HCT116 (cell line): ENCODE measurements around the gene PKHD1. TPM values are rescaled to one million over a fixed set of nuclear protein-coding genes. Genes with fewer than 3 reads are reported as not detected.

ENCODE experiments used
- ATAC-seq: fragments of 200-7000 bp; cut with Tn5 transposase; 2 replicates; pipeline ENCODE4 v1.9.1; 2020; ENCODE audit warnings: mild to moderate bottlenecking, moderate library complexity
- BruUV-seq: library from RNA; stranded (reverse); fragments of 400-500 nt; replicated peaks from 2 replicates; lab custom pipeline; 2021; lab: Mats Ljungman, UMichigan
- CTCF ChIA-PET: fragments of 300-600 bp; sonication (Branson Sonifier 250); formaldehyde crosslinking; loops from one replicate; lab custom pipeline; 2021; ENCODE audit warnings: antibody characterized with exemption; lab: Charles Lee
- POLR2A ChIA-PET: fragments of 300-600, 350-600 bp; sonication (Branson Sonifier 250); formaldehyde crosslinking; loops from one replicate; lab custom pipeline; 2021; ENCODE audit warnings: antibody characterized with exemption; lab: Charles Lee
- RAD21 ChIA-PET, 2 experiments: fragments of 300-600 bp; sonication (Branson Sonifier 250); formaldehyde crosslinking; loops; one replicate each; lab custom pipeline; 2023; ENCODE audit warnings: low total read pairs in 2 of 2; ENCODE audit not compliant: uncharacterized antibody in 2 of 2, unreplicated experiment in 2 of 2, low non-redundant PET in 1 of 2; lab: Charles Lee
- DNase-seq: peaks from one replicate; pipeline ENCODE4 v3.0.0-alpha.2; 2010; ENCODE audit warnings: low read depth, low spot score
- H2AFZ ChIP-seq: fragments of 200-600 bp; shearing (Covaris generic), sonication (generic); 2 replicates; pipeline ENCODE4 v1.6.1; 2017; ENCODE audit warnings: low read depth, mixed run types, mixed read lengths, antibody characterized with exemption, low read length; ENCODE audit not compliant: poor library complexity, severe bottlenecking
- H3K27ac ChIP-seq: 2 replicates; pipeline ENCODE4 v1.5.1; 2012; ENCODE audit warnings: low read depth, low read length
- H3K27me3 ChIP-seq: fragments of 200-600 bp; sonication (generic); 2 replicates; pipeline ENCODE4 v1.6.1; 2016; ENCODE audit warnings: mixed run types, low read length, mixed read lengths; ENCODE audit not compliant: insufficient read depth
- H3K36me3 ChIP-seq, 2 experiments: fragments of 200-500 bp in 1 of 2; fragments of 200-600 bp in 1 of 2; sonication (Bioruptor generic) in 1 of 2; sonication (generic) in 1 of 2; 2 replicates each; pipeline versions ENCODE4 v1.5.1 to v1.6.1; 2014 to 2016; ENCODE audit warnings: low read length in 2 of 2, inconsistent platforms in 1 of 2, mixed read lengths in 1 of 2, mixed run types in 1 of 2; ENCODE audit not compliant: insufficient read depth in 2 of 2, control insufficient read depth in 1 of 2
- H3K4me1 ChIP-seq, 2 experiments: fragments of 200-600 bp in 1 of 2; sonication (generic) in 1 of 2; 2 replicates each; pipeline versions ENCODE4 v1.5.1 to v1.6.1; 2012 to 2017; ENCODE audit warnings: low read length in 2 of 2, inconsistent platforms in 1 of 2, mild to moderate bottlenecking in 1 of 2, mixed read lengths in 1 of 2, mixed run types in 1 of 2, moderate library complexity in 1 of 2; ENCODE audit not compliant: insufficient read depth in 2 of 2, control insufficient read depth in 1 of 2
- H3K4me2 ChIP-seq: fragments of 200-600 bp; sonication (generic); 2 replicates; pipeline ENCODE4 v1.6.1; 2017; ENCODE audit warnings: mixed run types, low read length, mixed read lengths
- H3K4me3 ChIP-seq, 2 experiments: fragments of 200-600 bp in 1 of 2; sonication (generic) in 1 of 2; replicated peaks in 1 of 2; 2 replicates each; pipeline ENCODE4 v1.5.1; 2011 to 2016; ENCODE audit warnings: low read length in 2 of 2, control low read depth in 1 of 2, low read depth in 1 of 2, mild to moderate bottlenecking in 1 of 2, mixed read lengths in 1 of 2, mixed run types in 1 of 2
- H3K79me2 ChIP-seq: fragments of 200-600 bp; sonication (generic); 2 replicates; pipeline ENCODE4 v1.6.1; 2017; ENCODE audit warnings: mild to moderate bottlenecking, mixed run types, low read length, moderate library complexity, mixed read lengths; ENCODE audit not compliant: insufficient read depth
- H3K9ac ChIP-seq: fragments of 200-600 bp; sonication (generic); 2 replicates; pipeline ENCODE4 v1.6.1; 2016; ENCODE audit warnings: low read length, mixed read lengths
- H3K9me2 ChIP-seq: fragments of 200-600 bp; sonication (generic), shearing (Covaris generic); 2 replicates; pipeline ENCODE4 v1.6.1; 2017; ENCODE audit warnings: mixed run types, mild to moderate bottlenecking, moderate library complexity; ENCODE audit not compliant: insufficient read depth
- H3K9me3 ChIP-seq, 2 experiments: fragments of 200-500 bp in 1 of 2; fragments of 200-600 bp in 1 of 2; sonication (Bioruptor generic) in 1 of 2; sonication (generic) in 1 of 2; 2 replicates each; pipeline ENCODE4 v1.6.1; 2014 to 2017; ENCODE audit warnings: low read length in 2 of 2, mixed read lengths in 2 of 2, inconsistent platforms in 1 of 2, low read depth in 1 of 2, mild to moderate bottlenecking in 1 of 2, mixed run types in 1 of 2, moderate library complexity in 1 of 2; ENCODE audit not compliant: control insufficient read depth in 1 of 2, insufficient read depth in 1 of 2
- H4K20me1 ChIP-seq: fragments of 200-600 bp; sonication (generic), shearing (Covaris generic); 2 replicates; pipeline ENCODE4 v1.6.1; 2017; ENCODE audit warnings: mixed run types, mild to moderate bottlenecking, moderate library complexity; ENCODE audit not compliant: insufficient read depth
- CBX3 ChIP-seq: IDR thresholded peaks from 2 replicates; pipeline ENCODE4 v1.6.1; 2012; ENCODE audit warnings: low read depth
- EGR1 ChIP-seq: IDR thresholded peaks from 2 replicates; pipeline ENCODE4 v1.6.1; 2012; ENCODE audit warnings: low read depth
- ELF1 ChIP-seq: IDR thresholded peaks from 2 replicates; pipeline ENCODE4 v1.6.1; 2012; ENCODE audit warnings: low read depth, borderline replicate concordance
- EZH2 ChIP-seq: fragments of 200-600 bp; sonication (generic); IDR thresholded peaks from 2 replicates; pipeline ENCODE4 v1.6.1; 2017; ENCODE audit warnings: antibody characterized with exemption, mixed run types
- FOSL1 ChIP-seq: IDR thresholded peaks from 2 replicates; pipeline ENCODE4 v1.6.1; 2012; ENCODE audit warnings: low read depth
- JUND ChIP-seq: IDR thresholded peaks from 2 replicates; pipeline ENCODE4 v1.6.1; 2012
- MAX ChIP-seq: IDR thresholded peaks from 2 replicates; pipeline ENCODE4 v1.6.1; 2012
- POLR2A ChIP-seq: IDR thresholded peaks from 2 replicates; pipeline ENCODE4 v1.7.0; 2011; ENCODE audit warnings: borderline replicate concordance; ENCODE audit not compliant: insufficient read depth, insufficient read length; ENCODE audit errors: extremely low read depth
- POLR2AphosphoS5 ChIP-seq: IDR thresholded peaks from 2 replicates; pipeline ENCODE4 v1.6.1; 2011; ENCODE audit warnings: mild to moderate bottlenecking, low read depth, low read length, moderate library complexity
- RAD21 ChIP-seq: IDR thresholded peaks from 2 replicates; pipeline ENCODE4 v1.6.1; 2012; ENCODE audit warnings: low read depth, mild to moderate bottlenecking
- REST ChIP-seq: IDR thresholded peaks from 2 replicates; pipeline ENCODE4 v1.6.1; 2012; ENCODE audit warnings: low read depth
- SIN3A ChIP-seq: IDR thresholded peaks from 2 replicates; pipeline ENCODE4 v1.6.1; 2012; ENCODE audit warnings: low read depth
- SRF ChIP-seq: IDR thresholded peaks from 2 replicates; pipeline ENCODE4 v1.6.1; 2012; ENCODE audit warnings: low read depth
- TCF7L2 ChIP-seq: IDR thresholded peaks from 2 replicates; pipeline ENCODE4 v1.7.0; 2011; ENCODE audit warnings: borderline replicate concordance, inconsistent platforms; ENCODE audit not compliant: insufficient read depth, insufficient read length; ENCODE audit errors: extremely low read depth
- ZBTB33 ChIP-seq: IDR thresholded peaks from 2 replicates; pipeline ENCODE4 v1.6.1; 2011; ENCODE audit warnings: mild to moderate bottlenecking, low read length, moderate library complexity; ENCODE audit not compliant: insufficient replicate concordance; ENCODE audit errors: extremely low read depth
- ZFX ChIP-seq: fragments of 450-650 bp; IDR thresholded peaks from 2 replicates; pipeline ENCODE4 v1.6.1; 2017
- ZNF274 ChIP-seq: fragments of 200-500 bp; sonication (Bioruptor generic); IDR thresholded peaks from 2 replicates; pipeline ENCODE4 v1.6.1; 2014; ENCODE audit warnings: mild to moderate bottlenecking, low read depth, low read length, inconsistent platforms
- intact Hi-C: fragments of 100-400 bp; cut with micrococcal nuclease; formaldehyde crosslinking; loops from 2 replicates; pipeline ENCODE4 v1.10.0; 2022
- total RNA-seq: library from RNA; stranded (reverse); gene quantifications from one replicate; pipeline ENCODE4 v1.2.1, GENCODE V29; 2021; ENCODE audit not compliant: unreplicated experiment
- TF ChIP-seq, protein P1 (sequence below), 3 experiments: fragments of 200-600 bp in 1 of 3; sonication (generic) in 1 of 3; IDR thresholded peaks in 2 of 3; conservative IDR thresholded peaks in 1 of 3; 2 replicates each; pipeline ENCODE4 v1.5.1; 2012 to 2017; ENCODE audit warnings: low read depth in 2 of 3, low read length in 2 of 3, antibody characterized with exemption in 1 of 3, borderline replicate concordance in 1 of 3, control low read depth in 1 of 3, mild to moderate bottlenecking in 1 of 3, mixed read lengths in 1 of 3, mixed run types in 1 of 3, moderate library complexity in 1 of 3; ENCODE audit not compliant: insufficient read depth in 1 of 3

The PKHD1 gene
- total RNA-seq, 1 experiment from 2014 or later, result not detected

GRCh38 chr6:52127957-52128356 lies 40.5 kb upstream of the PKHD1 start:
- ChIA-PET CTCF (no interaction called here), POLR2A (no interaction called here), RAD21 (no interaction called here)
- no peak for ATAC-seq
- Histone ChIP-seq H2AFZ (no peak overlapping the region), H3K9me2 (no peaks in the 10 kb centered on the region), H3K4me1 (no peaks in the 10 kb centered on the region), H3K4me3 (no peak overlapping the region), H3K79me2 (no peaks in the 10 kb centered on the region), H3K9ac (no peak overlapping the region), H3K27me3 (peaks cover 24% of the 10 kb centered on the region), H3K9me3 (no peaks in the 10 kb centered on the region), H3K36me3 (no peaks in the 10 kb centered on the region), H3K4me2 (no peak overlapping the region), H3K27ac (no peak overlapping the region), H4K20me1 (no peaks in the 10 kb centered on the region)
- intact Hi-C loops, result no loop called here
- no peak for DNase-seq
- BruUV-seq, result no TSS peak
- TF ChIP-seq MAX (no peak), CBX3 (no peak), JUND (no peak), TCF7L2 (no peak), ZFX (no peak), ZBTB33 (no peak), FOSL1 (no peak), REST (no peak), POLR2A (no peak), ZNF274 (no peak), EGR1 (no peak), EZH2 (no peak), SRF (no peak), ELF1 (no peak), POLR2AphosphoS5 (no peak), RAD21 (no peak), SIN3A (no peak)
- TF ChIP-seq, protein P1, sequence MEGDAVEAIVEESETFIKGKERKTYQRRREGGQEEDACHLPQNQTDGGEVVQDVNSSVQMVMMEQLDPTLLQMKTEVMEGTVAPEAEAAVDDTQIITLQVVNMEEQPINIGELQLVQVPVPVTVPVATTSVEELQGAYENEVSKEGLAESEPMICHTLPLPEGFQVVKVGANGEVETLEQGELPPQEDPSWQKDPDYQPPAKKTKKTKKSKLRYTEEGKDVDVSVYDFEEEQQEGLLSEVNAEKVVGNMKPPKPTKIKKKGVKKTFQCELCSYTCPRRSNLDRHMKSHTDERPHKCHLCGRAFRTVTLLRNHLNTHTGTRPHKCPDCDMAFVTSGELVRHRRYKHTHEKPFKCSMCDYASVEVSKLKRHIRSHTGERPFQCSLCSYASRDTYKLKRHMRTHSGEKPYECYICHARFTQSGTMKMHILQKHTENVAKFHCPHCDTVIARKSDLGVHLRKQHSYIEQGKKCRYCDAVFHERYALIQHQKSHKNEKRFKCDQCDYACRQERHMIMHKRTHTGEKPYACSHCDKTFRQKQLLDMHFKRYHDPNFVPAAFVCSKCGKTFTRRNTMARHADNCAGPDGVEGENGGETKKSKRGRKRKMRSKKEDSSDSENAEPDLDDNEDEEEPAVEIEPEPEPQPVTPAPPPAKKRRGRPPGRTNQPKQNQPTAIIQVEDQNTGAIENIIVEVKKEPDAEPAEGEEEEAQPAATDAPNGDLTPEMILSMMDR (IDR thresholded peaks at IDR 0.05 in 2 of 3, conservative IDR thresholded peaks at IDR 0.05 in 1 of 3; ENCODE audit: borderline replicate concordance in 1 of 3, insufficient read depth in 1 of 3, low read depth in 2 of 3, low read length in 2 of 3), result no peak
